Measurements from ENCODE around the gene RAD51B. TPM values are rescaled to one million over a fixed set of nuclear protein-coding genes. Genes with fewer than 3 reads are reported as not detected.
A peak's percentile ranks its signal among the peaks of the same experiment; 100 is the strongest.

RAD51B gene
- total RNA-seq, 1 experiment from 2014 or later, result 29.9 TPM

DNA sequence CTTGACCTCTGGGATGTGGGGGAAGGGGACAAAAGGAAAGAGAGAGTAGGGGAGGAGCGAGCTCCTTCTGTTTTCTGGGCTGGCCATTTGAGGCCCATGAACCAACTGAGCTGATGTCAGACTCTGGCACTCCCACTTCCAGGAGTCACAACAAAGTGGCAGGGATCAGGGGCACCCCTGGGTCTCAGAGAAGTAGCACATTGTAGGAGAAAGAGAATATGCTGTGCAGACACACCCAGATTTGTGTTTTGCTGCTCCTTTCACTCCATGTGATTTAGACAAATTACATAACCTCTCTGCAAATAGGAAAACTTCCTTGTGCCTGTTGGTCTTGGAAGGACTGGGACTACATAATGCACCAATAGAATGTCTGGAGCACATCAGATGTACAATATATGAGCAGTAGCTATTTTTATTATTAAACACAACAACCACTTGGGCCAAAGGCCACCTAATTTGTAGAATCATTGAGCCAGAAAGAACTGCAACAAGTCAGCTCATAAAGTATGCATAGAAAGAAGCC is 707.8 kb downstream of the RAD51B start:
- no peak overlapping the region for H2AFZ ChIP-seq
- DNase-seq, result peak; percentile 76 to 88
- H3K79me2 ChIP-seq (ENCODE audit: low read depth), result 0 out of 2 replicates have a peak, but pooled peaks cover 6% of the 10 kb centered on the region
- no TSS peak for BruUV-seq (replicated peaks)
- peak overlapping the region; percentile 87 for H3K27ac ChIP-seq
- ChIA-PET CTCF (interaction anchor here (0.5 to 1.1 kb wide), 5 partner anchors 51 to 290 kb away, joined by 3 to 11 read pairs (median 3); no protein-coding TSS in a partner anchor), POLR2A (ENCODE audit: unreplicated experiment) (interaction anchor here (0.5 to 1.7 kb wide), 8 partner anchors 20 to 289 kb away, joined by 3 to 23 read pairs (median 5); partner anchors contain the start of gene ZFP36L1)
- H3K4me2 ChIP-seq, result peak overlapping the region; percentile 22
- H4K20me1 ChIP-seq (ENCODE audit: insufficient read depth), result no peaks in the 10 kb centered on the region
- intact Hi-C loops (cut with micrococcal nuclease; ENCODE audit: unreplicated experiment), result loop anchor here (1.0 to 5.0 kb wide), 7 partner anchors 20 to 279 kb away; partner anchors contain the start of gene ZFP36L1
- no peaks in the 10 kb centered on the region for H3K9me2 ChIP-seq (ENCODE audit: insufficient read depth)
- H3K4me3 ChIP-seq, result no peak overlapping the region
- peaks cover 45% of the 10 kb centered on the region for H3F3A ChIP-seq (ENCODE audit: insufficient read depth, low read depth)
- peaks cover 32% of the 10 kb centered on the region for H3K9me3 ChIP-seq (ENCODE audit: insufficient read depth, low read depth)
- TF ChIP-seq EZH2 (IDR thresholded peaks at IDR 0.05; ENCODE audit: low read depth), result no peak
- TF ChIP-seq, protein P1, sequence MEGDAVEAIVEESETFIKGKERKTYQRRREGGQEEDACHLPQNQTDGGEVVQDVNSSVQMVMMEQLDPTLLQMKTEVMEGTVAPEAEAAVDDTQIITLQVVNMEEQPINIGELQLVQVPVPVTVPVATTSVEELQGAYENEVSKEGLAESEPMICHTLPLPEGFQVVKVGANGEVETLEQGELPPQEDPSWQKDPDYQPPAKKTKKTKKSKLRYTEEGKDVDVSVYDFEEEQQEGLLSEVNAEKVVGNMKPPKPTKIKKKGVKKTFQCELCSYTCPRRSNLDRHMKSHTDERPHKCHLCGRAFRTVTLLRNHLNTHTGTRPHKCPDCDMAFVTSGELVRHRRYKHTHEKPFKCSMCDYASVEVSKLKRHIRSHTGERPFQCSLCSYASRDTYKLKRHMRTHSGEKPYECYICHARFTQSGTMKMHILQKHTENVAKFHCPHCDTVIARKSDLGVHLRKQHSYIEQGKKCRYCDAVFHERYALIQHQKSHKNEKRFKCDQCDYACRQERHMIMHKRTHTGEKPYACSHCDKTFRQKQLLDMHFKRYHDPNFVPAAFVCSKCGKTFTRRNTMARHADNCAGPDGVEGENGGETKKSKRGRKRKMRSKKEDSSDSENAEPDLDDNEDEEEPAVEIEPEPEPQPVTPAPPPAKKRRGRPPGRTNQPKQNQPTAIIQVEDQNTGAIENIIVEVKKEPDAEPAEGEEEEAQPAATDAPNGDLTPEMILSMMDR (conservative IDR thresholded peaks at IDR 0.05), result no peak
- peaks cover 36% of the 10 kb centered on the region for H3K4me1 ChIP-seq (replicated peaks; ENCODE audit: insufficient read depth)
- H3K36me3 ChIP-seq (ENCODE audit: low read depth), result peaks cover 66% of the 10 kb centered on the region
- H3K27me3 ChIP-seq (ENCODE audit: insufficient read depth, low read depth), result no peaks in the 10 kb centered on the region

GRCh38 chr14:68528040-68528687 is 708.6 kb downstream of the RAD51B start:
- Histone ChIP-seq H3F3A (ENCODE audit: insufficient read depth, low read depth) (peaks cover 45% of the 10 kb centered on the region), H3K9me2 (ENCODE audit: insufficient read depth) (no peaks in the 10 kb centered on the region), H3K4me3 (no peak overlapping the region), H2AFZ (no peak overlapping the region), H3K27me3 (ENCODE audit: insufficient read depth, low read depth) (no peaks in the 10 kb centered on the region), H3K4me2 (peak overlapping the region; percentile 22), H3K9me3 (ENCODE audit: insufficient read depth, low read depth) (peaks cover 34% of the 10 kb centered on the region), H3K36me3 (ENCODE audit: low read depth) (peaks cover 58% of the 10 kb centered on the region), H3K79me2 (ENCODE audit: low read depth) (0 out of 2 replicates have a peak, but pooled peaks cover 6% of the 10 kb centered on the region), H3K4me1 (replicated peaks; ENCODE audit: insufficient read depth) (peaks cover 35% of the 10 kb centered on the region), H4K20me1 (ENCODE audit: insufficient read depth) (no peaks in the 10 kb centered on the region), H3K27ac (peak overlapping the region; percentile 87)
- ChIA-PET POLR2A (ENCODE audit: unreplicated experiment) (interaction anchor here (0.5 to 1.7 kb wide), 5 partner anchors 19 to 265 kb away, joined by 3 to 23 read pairs (median 6); partner anchors contain the start of gene ZFP36L1), CTCF (interaction anchor here (0.6 to 1.1 kb wide), 2 partner anchors 288 to 290 kb away, joined by 3 to 11 read pairs; no protein-coding TSS in a partner anchor)
- intact Hi-C loops (cut with micrococcal nuclease; ENCODE audit: unreplicated experiment), result loop anchor here (5.0 kb wide), 1 partner anchor 154 kb away; no protein-coding TSS in a partner anchor
- DNase-seq, result no peak
- TF ChIP-seq, protein P1 (conservative IDR thresholded peaks at IDR 0.05), result no peak
- no TSS peak for BruUV-seq (replicated peaks)

DNA sequence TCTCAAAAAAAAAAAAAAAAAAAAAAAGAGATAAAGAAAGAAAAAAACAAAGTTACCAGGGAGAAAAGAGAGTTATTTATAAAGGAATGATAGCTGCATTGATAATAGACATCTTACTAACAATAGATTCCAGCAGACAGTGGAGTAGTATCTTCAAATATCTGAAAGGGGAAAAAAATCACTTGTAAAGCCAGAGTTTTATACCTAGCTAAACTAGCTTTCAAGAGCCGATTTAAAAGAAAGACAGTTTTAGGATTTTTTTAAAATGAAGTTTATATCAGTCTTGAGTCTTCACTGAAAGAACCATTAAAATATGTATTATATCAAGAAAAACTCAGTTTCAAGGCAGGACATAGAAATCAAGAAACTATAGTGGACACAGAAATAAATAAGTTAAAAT is 710.9 kb downstream of the RAD51B start:
- ChIA-PET POLR2A (ENCODE audit: unreplicated experiment) (no interaction called here), CTCF (no interaction called here)
- TF ChIP-seq, protein P1 (conservative IDR thresholded peaks at IDR 0.05), result no peak
- no peak for TF ChIP-seq EZH2 (IDR thresholded peaks at IDR 0.05; ENCODE audit: low read depth)
- no peaks in the 10 kb centered on the region for H4K20me1 ChIP-seq (ENCODE audit: insufficient read depth)
- H3K4me1 ChIP-seq (replicated peaks; ENCODE audit: insufficient read depth), result peaks cover 44% of the 10 kb centered on the region
- intact Hi-C loops (cut with micrococcal nuclease; ENCODE audit: unreplicated experiment), result no loop called here
- no peak overlapping the region for H3K4me2 ChIP-seq
- H3K9me2 ChIP-seq (ENCODE audit: insufficient read depth), result no peaks in the 10 kb centered on the region
- H3K79me2 ChIP-seq (ENCODE audit: low read depth), result 0 out of 2 replicates have a peak, but pooled peaks cover 6% of the 10 kb centered on the region
- no peak overlapping the region for H3K27ac ChIP-seq
- no peak overlapping the region; the same call in 1 of the 2 replicates for H3K4me3 ChIP-seq
- no peaks in the 10 kb centered on the region for H3K27me3 ChIP-seq (ENCODE audit: insufficient read depth, low read depth)
- peaks cover 65% of the 10 kb centered on the region for H3F3A ChIP-seq (ENCODE audit: insufficient read depth, low read depth)
- BruUV-seq (replicated peaks), result no TSS peak
- H2AFZ ChIP-seq, result no peak overlapping the region
- H3K9me3 ChIP-seq (ENCODE audit: insufficient read depth, low read depth), result peaks cover 34% of the 10 kb centered on the region
- peaks cover 36% of the 10 kb centered on the region for H3K36me3 ChIP-seq (ENCODE audit: low read depth)
- DNase-seq, result no peak
